Colonic mucosa (tissue), 4 donors: ENCODE measurements around the gene FIGNL2. TPM values are rescaled to one million over a fixed set of nuclear protein-coding genes. Genes with fewer than 3 reads are reported as not detected.

Experiments
- DNase-seq: peaks from one replicate; pipeline ENCODE4 v3.0.0-alpha.2; 2020
- H3K27ac ChIP-seq: fragments of 200-600 bp; one replicate; pipeline ENCODE4 v1.8.0; 2021
- H3K27me3 ChIP-seq: fragments of 200-600 bp; one replicate; pipeline ENCODE4 v1.8.0; 2021
- H3K36me3 ChIP-seq: fragments of 200-600 bp; one replicate; pipeline ENCODE4 v1.8.0; 2021
- H3K4me1 ChIP-seq: fragments of 200-600 bp; one replicate; pipeline ENCODE4 v1.8.0; 2021; ENCODE audit warnings: mild to moderate bottlenecking
- H3K4me3 ChIP-seq: fragments of 200-600 bp; one replicate; pipeline ENCODE4 v1.8.0; 2021
- H3K9ac ChIP-seq, 2 donors: one replicate each; pipeline ENCODE4 v1.7.0; 2013; ENCODE audit warnings: control low read depth in 2 of 2, low read depth in 2 of 2, low read length in 2 of 2
- H3K9me3 ChIP-seq: fragments of 200-600 bp; one replicate; pipeline ENCODE4 v1.8.0; 2021
- CTCF ChIP-seq: fragments of 200-600 bp; IDR thresholded peaks from one replicate; pipeline ENCODE4 v1.8.0; 2022; ENCODE audit warnings: antibody characterized with exemption, mild to moderate bottlenecking
- intact Hi-C: fragments of 100-400 bp; cut with DNase I; formaldehyde crosslinking; loops from one replicate; pipeline ENCODE4 v1.14.1; 2022
- total RNA-seq, 2 donors: library from RNA; stranded (reverse); fragmentation: NEBNext Ultra II Directional in 1 of 2; extraction: Animal tissue kit (Norgen Biotek cat#: 25700) in 1 of 2; gene quantifications; one replicate each; pipeline ENCODE4 v1.2.1, GENCODE V29; 2021
- donor health status: healthy.
- donor health status: DM: no; HTN: no; CAD: no.
- donor health status: DM: no; HTN: no; CAD: no.

The FIGNL2 gene
- total RNA-seq, 2 donors from 2014 or later = 0.30 to 0.35 TPM

DNA sequence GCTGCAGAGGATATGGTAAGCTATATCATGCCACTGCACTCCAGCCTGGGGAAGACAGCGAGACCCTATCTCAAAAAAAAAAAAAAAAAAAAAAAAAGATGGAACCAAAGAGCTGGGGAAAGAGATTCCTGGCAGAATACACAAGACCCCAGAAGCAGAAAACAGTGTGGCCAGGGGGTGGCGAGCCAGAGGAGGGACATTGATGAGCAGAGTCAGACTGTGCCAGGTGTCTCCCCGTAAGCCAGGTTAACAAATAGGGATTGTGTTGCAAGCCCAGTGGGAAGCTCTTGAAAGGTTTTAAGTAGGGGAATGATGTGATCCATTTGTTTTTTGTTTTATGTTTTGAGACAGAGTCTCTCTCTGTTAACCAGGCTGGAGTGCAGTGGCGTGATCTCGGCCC lies 56.1 kb downstream of the FIGNL2 start:
- Histone ChIP-seq H3K9ac (no peak overlapping the region), H3K9me3 (no peaks in the 10 kb centered on the region), H3K27me3 (no peaks in the 10 kb centered on the region), H3K4me3 (no peak overlapping the region), H3K36me3 (no peaks in the 10 kb centered on the region), H3K27ac (no peak overlapping the region), H3K4me1 (no peaks in the 10 kb centered on the region)
- DNase-seq = no peak
- TF ChIP-seq CTCF = no peak
- intact Hi-C loops = no loop called here

DNA sequence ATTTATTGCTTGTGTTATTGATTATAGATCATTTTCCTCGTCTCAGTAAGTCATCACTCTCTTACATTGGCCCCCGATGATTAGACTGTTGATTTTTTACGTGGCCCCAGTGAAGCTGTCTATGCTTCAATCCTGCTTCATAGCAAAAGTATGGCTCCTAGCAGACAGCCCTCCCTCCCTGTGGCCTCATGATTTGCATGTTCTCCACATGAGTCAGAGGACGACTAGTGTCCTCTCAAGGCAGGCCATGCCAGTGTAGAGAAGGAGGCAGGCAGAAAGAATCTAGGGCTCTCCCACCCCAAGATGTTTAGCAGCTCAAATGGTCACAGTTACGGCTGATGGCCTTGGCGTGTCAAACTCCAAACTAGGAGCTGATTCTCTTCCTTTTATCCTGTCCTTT lies 59.6 kb downstream of the FIGNL2 start:
- TF ChIP-seq CTCF = no peak
- H3K9me3 ChIP-seq = no peaks in the 10 kb centered on the region
- no peak overlapping the region for H3K27ac ChIP-seq
- no peaks in the 10 kb centered on the region for H3K4me1 ChIP-seq
- DNase-seq = no peak
- no peak overlapping the region for H3K4me3 ChIP-seq
- no peaks in the 10 kb centered on the region for H3K36me3 ChIP-seq
- H3K27me3 ChIP-seq = no peaks in the 10 kb centered on the region
- intact Hi-C loops = no loop called here
- H3K9ac ChIP-seq = no peak overlapping the region

DNA sequence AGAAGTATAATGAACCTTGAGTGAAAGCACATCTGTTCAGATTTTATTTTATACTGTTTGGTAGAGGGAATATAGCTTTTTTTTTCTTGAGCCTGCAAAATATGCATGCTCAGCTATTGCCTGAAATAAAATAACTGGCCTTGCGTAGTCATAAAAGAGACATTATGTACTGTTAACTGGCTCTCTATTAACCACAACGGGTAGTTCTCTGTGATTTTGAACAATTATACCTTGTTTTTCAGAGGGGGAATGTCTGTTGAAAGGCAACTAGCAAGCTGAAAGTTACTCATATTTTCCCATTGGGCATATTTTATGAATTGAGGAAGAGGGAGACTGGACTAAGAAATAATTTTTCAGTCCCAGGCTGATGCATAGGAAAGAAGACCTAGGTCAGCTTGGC lies 62.6 kb downstream of the FIGNL2 start:
- Histone ChIP-seq H3K4me1 (no peaks in the 10 kb centered on the region), H3K9me3 (no peaks in the 10 kb centered on the region), H3K4me3 (no peak overlapping the region), H3K27ac (no peak overlapping the region), H3K9ac (no peak overlapping the region), H3K36me3 (no peaks in the 10 kb centered on the region), H3K27me3 (no peaks in the 10 kb centered on the region)
- DNase-seq = no peak
- TF ChIP-seq CTCF = no peak
- intact Hi-C loops = no loop called here

- Histone ChIP-seq H3K4me3 (no peak overlapping the region), H3K9me3 (no peaks in the 10 kb centered on the region), H3K36me3 (no peaks in the 10 kb centered on the region), H3K4me1 (no peaks in the 10 kb centered on the region), H3K9ac (no peak overlapping the region), H3K27ac (no peak overlapping the region), H3K27me3 (no peaks in the 10 kb centered on the region)
- intact Hi-C loops = no loop called here
- no peak for TF ChIP-seq CTCF
- DNase-seq = no peak
Observed at GRCh38 chr12:51784688-51785087, 63.8 kb downstream of the FIGNL2 start.

- Histone ChIP-seq H3K27me3 (no peaks in the 10 kb centered on the region), H3K27ac (no peak overlapping the region), H3K4me3 (no peak overlapping the region), H3K9ac (no peak overlapping the region), H3K36me3 (no peaks in the 10 kb centered on the region), H3K9me3 (no peaks in the 10 kb centered on the region), H3K4me1 (no peaks in the 10 kb centered on the region)
- no peak for TF ChIP-seq CTCF
- no peak for DNase-seq
- intact Hi-C loops = no loop called here
Observed at GRCh38 chr12:51779876-51780275, 68.6 kb downstream of the FIGNL2 start.

DNA sequence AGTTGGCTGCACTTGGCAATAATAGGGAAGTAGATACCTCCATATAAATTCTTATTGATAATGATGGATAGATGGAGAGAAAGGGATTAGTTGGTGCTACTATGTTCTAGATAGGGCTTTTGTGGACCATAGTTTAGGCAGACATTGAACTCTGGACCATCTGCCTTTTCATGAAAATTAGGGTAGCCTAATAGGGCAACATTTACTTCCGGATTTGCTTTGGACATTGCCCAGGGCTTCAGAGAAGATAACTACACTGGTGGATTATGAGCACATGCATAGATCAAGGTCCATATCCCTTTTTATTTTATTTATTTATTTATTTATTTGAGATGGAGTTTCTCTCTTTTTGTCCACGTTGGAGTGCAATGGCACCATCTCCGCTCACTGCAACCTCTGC lies 70.5 kb downstream of the FIGNL2 start:
- no peaks in the 10 kb centered on the region for H3K9me3 ChIP-seq
- no peaks in the 10 kb centered on the region for H3K36me3 ChIP-seq
- DNase-seq = no peak
- H3K27me3 ChIP-seq = no peaks in the 10 kb centered on the region
- H3K4me1 ChIP-seq = no peaks in the 10 kb centered on the region
- intact Hi-C loops = no loop called here
- no peak for TF ChIP-seq CTCF
- H3K9ac ChIP-seq = no peak overlapping the region
- H3K27ac ChIP-seq = no peak overlapping the region
- no peak overlapping the region for H3K4me3 ChIP-seq
